GM12878 (cell line): ENCODE data around the gene NMRK2. TPM values are rescaled to one million over a fixed set of nuclear protein-coding genes. Genes with fewer than 3 reads are reported as not detected.

ENCODE experiments used
- ATAC-seq: fragments of 200-7000 bp; cut with Tn5 transposase; 3 replicates; pipeline ENCODE4 v1.9.1; 2020; ENCODE audit warnings: mild to moderate bottlenecking, moderate library complexity
- BruUV-seq: library from RNA; stranded (reverse); fragments of 400-500 nt; replicated peaks from 2 replicates; lab custom pipeline; 2021; lab: Mats Ljungman, UMichigan
- CTCF ChIA-PET: fragments of 300-600 bp; sonication (Branson Sonifier 250); formaldehyde crosslinking; extraction: SDS; loops from one replicate; lab custom pipeline; 2021; ENCODE audit warnings: inconsistent platforms; lab: Yijun Ruan, JAX
- POLR2A ChIA-PET: fragments of 350-600 bp; formaldehyde crosslinking; extraction: SDS; loops from one replicate; lab custom pipeline; 2021; ENCODE audit warnings: inconsistent platforms; lab: Charles Lee
- RAD21 ChIA-PET: fragments of 300-600 bp; sonication (Branson Sonifier 250); formaldehyde crosslinking; loops from one replicate; lab custom pipeline; 2023; ENCODE audit warnings: antibody characterized with exemption; ENCODE audit not compliant: unreplicated experiment; lab: Charles Lee
- SMC1A ChIA-PET: fragments of 300-600 bp; sonication (Branson Sonifier 250); formaldehyde crosslinking; loops from one replicate; lab custom pipeline; 2023; ENCODE audit not compliant: unreplicated experiment, uncharacterized antibody; lab: Charles Lee
- DNase-seq: peaks from one replicate; pipeline ENCODE4 v3.0.0-alpha.2; 2011; ENCODE audit warnings: low read depth, low spot score
- FAIRE-seq: peaks from 3 replicates; lab custom pipeline; 2011; peaks lifted over from hg19 to GRCh38; lab: Jason Lieb, UNC
- H2AFZ ChIP-seq: 2 replicates; pipeline ENCODE4 v1.6.0; 2011; ENCODE audit warnings: low read depth, low read length, control low read depth; ENCODE audit not compliant: control insufficient read depth
- H3K27ac ChIP-seq: 2 replicates; pipeline ENCODE4 v1.5.1; 2011; ENCODE audit warnings: control low read depth; ENCODE audit not compliant: control insufficient read depth, insufficient read depth
- H3K27me3 ChIP-seq, 2 experiments: replicated peaks in 1 of 2; 2 replicates each; pipeline versions ENCODE4 v1.6.0 to v1.6.1; 2011; ENCODE audit warnings: low read length in 1 of 2; ENCODE audit not compliant: control insufficient read depth in 2 of 2, insufficient read depth in 2 of 2
- H3K36me3 ChIP-seq, 2 experiments: 2 replicates each; pipeline ENCODE4 v1.5.1; 2011; ENCODE audit warnings: low read length in 1 of 2; ENCODE audit not compliant: control insufficient read depth in 2 of 2, insufficient read depth in 2 of 2
- H3K4me1 ChIP-seq: 2 replicates; pipeline ENCODE4 v1.6.1; 2011; ENCODE audit warnings: mild to moderate bottlenecking, low read length, moderate library complexity, mixed read lengths; ENCODE audit not compliant: control insufficient read depth, insufficient read depth
- H3K4me2 ChIP-seq: 2 replicates; pipeline ENCODE4 v1.6.0; 2011; ENCODE audit warnings: control low read depth; ENCODE audit not compliant: control insufficient read depth, insufficient read depth
- H3K4me3 ChIP-seq: fragments of 200-600 bp; sonication (generic); 2 replicates; pipeline ENCODE4 v1.5.1; 2016
- H3K79me2 ChIP-seq: 2 replicates; pipeline ENCODE4 v1.6.0; 2011; ENCODE audit warnings: low read length; ENCODE audit not compliant: control insufficient read depth, insufficient read depth
- H3K9ac ChIP-seq: 2 replicates; pipeline ENCODE4 v1.8.0; 2011; ENCODE audit warnings: low read length, control low read depth, mixed read lengths; ENCODE audit not compliant: control insufficient read depth, insufficient read depth
- H3K9me3 ChIP-seq: replicated peaks from 3 replicates; pipeline ENCODE4 v1.5.1; 2011; ENCODE audit warnings: mild to moderate bottlenecking, low read length; ENCODE audit not compliant: control insufficient read depth, insufficient read depth
- H4K20me1 ChIP-seq: 2 replicates; pipeline ENCODE4 v1.6.0; 2011; ENCODE audit not compliant: control insufficient read depth, insufficient read depth
- ATF3 ChIP-seq: IDR thresholded peaks from 2 replicates; pipeline ENCODE4 v1.6.1; 2011; ENCODE audit warnings: low read depth, mild to moderate bottlenecking, low read length, moderate library complexity, borderline replicate concordance; ENCODE audit errors: extremely low read depth
- FOS ChIP-seq: IDR thresholded peaks from 3 replicates; pipeline ENCODE4 v1.6.1; 2011; ENCODE audit warnings: borderline replicate concordance; ENCODE audit not compliant: insufficient read length; ENCODE audit errors: extremely low read depth
- MEF2A ChIP-seq: IDR thresholded peaks from 2 replicates; pipeline ENCODE4 v1.6.1; 2011; ENCODE audit warnings: low read depth, mild to moderate bottlenecking, low read length, moderate library complexity; ENCODE audit not compliant: insufficient read depth
- POLR2AphosphoS5 ChIP-seq: IDR thresholded peaks from 2 replicates; pipeline ENCODE4 v1.6.1; 2011; ENCODE audit warnings: mild to moderate bottlenecking, low read length, inconsistent platforms
- POU2F2 ChIP-seq: IDR thresholded peaks from 3 replicates; pipeline ENCODE4 v1.6.1; 2011; ENCODE audit warnings: low read depth, mild to moderate bottlenecking, low read length, borderline replicate concordance
- WGBS: methylation state at CpG from one replicate; pipeline ENCODE4 v1.1.6; 2016; ENCODE audit warnings: low lambda C conversion rate; ENCODE audit not compliant: insufficient replicate concordance, insufficient coverage; ENCODE audit errors: missing lambda C conversion rate; 5-methylcytosine and 5-hydroxymethylcytosine counted together
- in situ Hi-C: fragments of 300-500 bp; cut with MboI; formaldehyde crosslinking; loops from 9 replicates; pipeline ENCODE4 v1.14.3; 2018; ENCODE audit warnings: mixed read lengths
- intact Hi-C: fragments of 100-400 bp; cut with micrococcal nuclease; formaldehyde crosslinking; loops from one replicate; pipeline ENCODE4 v1.14.2; 2022; ENCODE audit not compliant: unreplicated experiment
- polyA plus RNA-seq, 11 experiments: library from polyadenylated mRNA; depleted of rRNA in 4 of 11; unstranded in 6 of 11; stranded (reverse) in 5 of 11; fragments of >200 nt; fragmentation: Nextera tagmentation in 4 of 11; fragmentation: Illumina TruSeq in 1 of 11; extraction: Ambion mirVana in 4 of 11; extraction: Trizol in 1 of 11; gene quantifications; 1 replicate in 1 of 11; 2 replicates in 10 of 11; pipeline versions ENCODE4 v1.2.1 to v1.2.3, GENCODE V29; 2011 to 2016; ENCODE audit warnings: inconsistent platforms in 2 of 11, missing spikeins in 2 of 11, low read depth in 1 of 11
- total RNA-seq, 4 experiments: library from RNA; depleted of rRNA in 3 of 4; stranded (reverse); fragments of >200 nt in 3 of 4; fragmentation: Illumina TruSeq in 1 of 4; extraction: Trizol in 1 of 4; gene quantifications; 2 replicates each; pipeline versions ENCODE4 v1.2.1 to v1.2.3, GENCODE V29; 2013 to 2021
- TF ChIP-seq, protein P1 (sequence below): fragments of 450-650 bp; IDR thresholded peaks from 2 replicates; pipeline ENCODE4 v1.6.1; 2016; ENCODE audit warnings: mild to moderate bottlenecking
- TF ChIP-seq, protein P2 (sequence below): fragments of 450-650 bp; IDR thresholded peaks from 2 replicates; pipeline ENCODE4 v1.6.1; 2017; ENCODE audit warnings: antibody characterized with exemption, mild to moderate bottlenecking, moderate library complexity
- TF ChIP-seq, protein P3 (sequence below): IDR thresholded peaks from 2 replicates; pipeline ENCODE4 v1.6.1; 2012; ENCODE audit warnings: improper control_type of control experiment, low read depth, low read length; ENCODE audit not compliant: insufficient replicate concordance

NMRK2 gene
- total and polyA plus RNA-seq, 10 of the 15 experiments (the other 5 are each of a cell fraction or from before 2014, with no cell fraction given), result 0.14 to 0.15 TPM; not detected in 8

DNA sequence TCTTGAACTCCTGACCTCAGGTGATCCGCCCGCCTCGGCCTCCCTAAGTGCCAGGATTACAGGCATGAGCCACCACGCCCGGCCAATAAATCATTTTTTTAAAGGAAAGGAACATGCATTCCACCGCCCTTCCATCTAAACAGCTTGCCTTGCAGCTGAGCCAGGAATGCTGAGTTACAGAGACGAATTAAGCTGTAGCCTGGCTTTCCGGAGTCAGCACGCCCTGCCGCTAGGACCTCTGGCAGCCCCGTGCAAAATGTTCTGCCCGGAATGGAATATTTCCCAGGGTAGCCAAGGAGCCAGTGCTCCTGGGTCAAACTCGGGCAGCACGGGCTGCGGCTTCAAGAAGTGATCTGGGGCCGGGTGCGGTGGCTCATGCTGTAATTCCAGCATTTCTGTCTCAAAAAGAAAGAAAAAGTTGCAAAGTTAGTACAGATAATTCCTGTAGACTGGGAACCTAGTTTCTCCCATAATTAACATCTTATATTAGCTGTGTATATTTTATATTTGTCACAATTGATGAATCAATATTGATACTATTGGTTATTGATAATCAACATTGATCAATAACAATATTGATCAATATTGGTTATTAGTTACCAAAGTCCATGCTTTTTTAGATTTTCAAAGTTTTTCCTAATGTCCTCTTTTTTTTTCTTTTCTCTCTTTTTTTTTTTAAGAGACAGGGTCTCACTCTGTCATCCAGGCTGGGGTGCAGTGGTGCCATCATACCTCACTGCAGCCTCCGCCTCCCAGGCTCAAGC is 33.2 kb upstream of the NMRK2 start:
- RAD21 ChIA-PET, result no interaction called here
- SMC1A ChIA-PET, result no interaction called here
- Histone ChIP-seq H3K9me3 (no peaks in the 10 kb centered on the region; the same call in 2 of the 3 replicates), H3K4me3 (no peak overlapping the region), H2AFZ (no peak overlapping the region), H4K20me1 (no peaks in the 10 kb centered on the region), H3K27me3 (no peaks in the 10 kb centered on the region; a peak in 1 of 4 replicates), H3K4me1 (no peaks in the 10 kb centered on the region), H3K4me2 (no peak overlapping the region), H3K79me2 (no peaks in the 10 kb centered on the region), H3K9ac (no peak overlapping the region), H3K36me3 (no peaks in the 10 kb centered on the region), H3K27ac (no peak overlapping the region)
- in situ Hi-C loops (no loop called here), intact Hi-C loops (no loop called here)
- FAIRE-seq (no peak), ATAC-seq (no peak), DNase-seq (no peak)
- BruUV-seq, result no TSS peak
- TF ChIP-seq MEF2A, result no peak
- no peak for TF ChIP-seq POU2F2
- no peak for TF ChIP-seq FOS
- TF ChIP-seq POLR2AphosphoS5, result no peak
- no peak for TF ChIP-seq ATF3
- TF ChIP-seq, protein P1, sequence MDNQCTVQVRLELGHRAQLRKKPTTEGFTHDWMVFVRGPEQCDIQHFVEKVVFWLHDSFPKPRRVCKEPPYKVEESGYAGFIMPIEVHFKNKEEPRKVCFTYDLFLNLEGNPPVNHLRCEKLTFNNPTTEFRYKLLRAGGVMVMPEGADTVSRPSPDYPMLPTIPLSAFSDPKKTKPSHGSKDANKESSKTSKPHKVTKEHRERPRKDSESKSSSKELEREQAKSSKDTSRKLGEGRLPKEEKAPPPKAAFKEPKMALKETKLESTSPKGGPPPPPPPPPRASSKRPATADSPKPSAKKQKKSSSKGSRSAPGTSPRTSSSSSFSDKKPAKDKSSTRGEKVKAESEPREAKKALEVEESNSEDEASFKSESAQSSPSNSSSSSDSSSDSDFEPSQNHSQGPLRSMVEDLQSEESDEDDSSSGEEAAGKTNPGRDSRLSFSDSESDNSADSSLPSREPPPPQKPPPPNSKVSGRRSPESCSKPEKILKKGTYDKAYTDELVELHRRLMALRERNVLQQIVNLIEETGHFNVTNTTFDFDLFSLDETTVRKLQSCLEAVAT, result no peak
- TF ChIP-seq, protein P2, sequence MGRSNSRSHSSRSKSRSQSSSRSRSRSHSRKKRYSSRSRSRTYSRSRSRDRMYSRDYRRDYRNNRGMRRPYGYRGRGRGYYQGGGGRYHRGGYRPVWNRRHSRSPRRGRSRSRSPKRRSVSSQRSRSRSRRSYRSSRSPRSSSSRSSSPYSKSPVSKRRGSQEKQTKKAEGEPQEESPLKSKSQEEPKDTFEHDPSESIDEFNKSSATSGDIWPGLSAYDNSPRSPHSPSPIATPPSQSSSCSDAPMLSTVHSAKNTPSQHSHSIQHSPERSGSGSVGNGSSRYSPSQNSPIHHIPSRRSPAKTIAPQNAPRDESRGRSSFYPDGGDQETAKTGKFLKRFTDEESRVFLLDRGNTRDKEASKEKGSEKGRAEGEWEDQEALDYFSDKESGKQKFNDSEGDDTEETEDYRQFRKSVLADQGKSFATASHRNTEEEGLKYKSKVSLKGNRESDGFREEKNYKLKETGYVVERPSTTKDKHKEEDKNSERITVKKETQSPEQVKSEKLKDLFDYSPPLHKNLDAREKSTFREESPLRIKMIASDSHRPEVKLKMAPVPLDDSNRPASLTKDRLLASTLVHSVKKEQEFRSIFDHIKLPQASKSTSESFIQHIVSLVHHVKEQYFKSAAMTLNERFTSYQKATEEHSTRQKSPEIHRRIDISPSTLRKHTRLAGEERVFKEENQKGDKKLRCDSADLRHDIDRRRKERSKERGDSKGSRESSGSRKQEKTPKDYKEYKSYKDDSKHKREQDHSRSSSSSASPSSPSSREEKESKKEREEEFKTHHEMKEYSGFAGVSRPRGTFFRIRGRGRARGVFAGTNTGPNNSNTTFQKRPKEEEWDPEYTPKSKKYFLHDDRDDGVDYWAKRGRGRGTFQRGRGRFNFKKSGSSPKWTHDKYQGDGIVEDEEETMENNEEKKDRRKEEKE, result no peak
- TF ChIP-seq, protein P3, sequence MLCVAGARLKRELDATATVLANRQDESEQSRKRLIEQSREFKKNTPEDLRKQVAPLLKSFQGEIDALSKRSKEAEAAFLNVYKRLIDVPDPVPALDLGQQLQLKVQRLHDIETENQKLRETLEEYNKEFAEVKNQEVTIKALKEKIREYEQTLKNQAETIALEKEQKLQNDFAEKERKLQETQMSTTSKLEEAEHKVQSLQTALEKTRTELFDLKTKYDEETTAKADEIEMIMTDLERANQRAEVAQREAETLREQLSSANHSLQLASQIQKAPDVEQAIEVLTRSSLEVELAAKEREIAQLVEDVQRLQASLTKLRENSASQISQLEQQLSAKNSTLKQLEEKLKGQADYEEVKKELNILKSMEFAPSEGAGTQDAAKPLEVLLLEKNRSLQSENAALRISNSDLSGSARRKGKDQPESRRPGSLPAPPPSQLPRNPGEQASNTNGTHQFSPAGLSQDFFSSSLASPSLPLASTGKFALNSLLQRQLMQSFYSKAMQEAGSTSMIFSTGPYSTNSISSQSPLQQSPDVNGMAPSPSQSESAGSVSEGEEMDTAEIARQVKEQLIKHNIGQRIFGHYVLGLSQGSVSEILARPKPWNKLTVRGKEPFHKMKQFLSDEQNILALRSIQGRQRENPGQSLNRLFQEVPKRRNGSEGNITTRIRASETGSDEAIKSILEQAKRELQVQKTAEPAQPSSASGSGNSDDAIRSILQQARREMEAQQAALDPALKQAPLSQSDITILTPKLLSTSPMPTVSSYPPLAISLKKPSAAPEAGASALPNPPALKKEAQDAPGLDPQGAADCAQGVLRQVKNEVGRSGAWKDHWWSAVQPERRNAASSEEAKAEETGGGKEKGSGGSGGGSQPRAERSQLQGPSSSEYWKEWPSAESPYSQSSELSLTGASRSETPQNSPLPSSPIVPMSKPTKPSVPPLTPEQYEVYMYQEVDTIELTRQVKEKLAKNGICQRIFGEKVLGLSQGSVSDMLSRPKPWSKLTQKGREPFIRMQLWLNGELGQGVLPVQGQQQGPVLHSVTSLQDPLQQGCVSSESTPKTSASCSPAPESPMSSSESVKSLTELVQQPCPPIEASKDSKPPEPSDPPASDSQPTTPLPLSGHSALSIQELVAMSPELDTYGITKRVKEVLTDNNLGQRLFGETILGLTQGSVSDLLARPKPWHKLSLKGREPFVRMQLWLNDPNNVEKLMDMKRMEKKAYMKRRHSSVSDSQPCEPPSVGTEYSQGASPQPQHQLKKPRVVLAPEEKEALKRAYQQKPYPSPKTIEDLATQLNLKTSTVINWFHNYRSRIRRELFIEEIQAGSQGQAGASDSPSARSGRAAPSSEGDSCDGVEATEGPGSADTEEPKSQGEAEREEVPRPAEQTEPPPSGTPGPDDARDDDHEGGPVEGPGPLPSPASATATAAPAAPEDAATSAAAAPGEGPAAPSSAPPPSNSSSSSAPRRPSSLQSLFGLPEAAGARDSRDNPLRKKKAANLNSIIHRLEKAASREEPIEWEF, result no peak
- CTCF ChIA-PET, result no interaction called here
- WGBS, result 63% methylated on average over 18 of the region's 18 CpGs
- POLR2A ChIA-PET, result no interaction called here
